ENCODE results near the gene CFD. TPM values are rescaled to one million over a fixed set of nuclear protein-coding genes. Genes with fewer than 3 reads are reported as not detected.
"Not testable (repeated sequence)": the region's sequence is repeated elsewhere in the genome, so short reads cannot be mapped to it uniquely, and the experiment has no call there.

CFD gene
- total RNA-seq, 4 donors from 2014 or later, result 3.2 to 233 (median 50.2) TPM

- no peak for DNase-seq
- Histone ChIP-seq H3K27me3 (peaks cover 0 to 4% of the 10 kb centered on the region in 2 donors), H3K36me3 (no peaks in the 10 kb centered on the region), H3K9me3 (no peaks in the 10 kb centered on the region), H3K27ac (no peak overlapping the region), H3K4me1 (no peaks in the 10 kb centered on the region), H3K4me3 (no peak overlapping the region)
- TF ChIP-seq POLR2A (IDR thresholded peaks at IDR 0.05) (no peak), CTCF (IDR thresholded peaks at IDR 0.05) (no peak)
- intact Hi-C loops (cut with DNase I; ENCODE audit: low total_unique reads), result no loop called here
Measured at GRCh38 chr19:835210-835810, 24.2 kb upstream of the CFD start.

- Histone ChIP-seq H3K4me3 (no peak within 1 kb of the TSS), H3K36me3 (no peaks in the 10 kb centered on the region), H3K27me3 (peaks cover 0 to 25% of the 10 kb centered on the region in 2 donors), H3K9me3 (no peaks in the 10 kb centered on the region), H3K27ac (no peak within 1 kb of the TSS), H3K4me1 (peaks cover 0 to 9% of the 10 kb centered on the region in 2 donors)
- DNase-seq, result no peak
- TF ChIP-seq CTCF (IDR thresholded peaks at IDR 0.05), result no peak
- TF ChIP-seq POLR2A (IDR thresholded peaks at IDR 0.05), result no peak
- intact Hi-C loops (cut with DNase I; ENCODE audit: low total_unique reads), result no loop called here
Measured at GRCh38 chr19:840519-841206, 18.8 kb upstream of the CFD start, which contains the start of gene PRTN3. PRTN3 (plus strand) TSS chr19:840999; CDS start chr19:841009, 10 bp downstream.

GRCh38 chr19:842802-843179, 16.7 kb upstream of the CFD start:
- peaks cover 0 to 33% of the 10 kb centered on the region in 2 donors for H3K27me3 ChIP-seq
- H3K27ac ChIP-seq; H3K4me3 ChIP-seq; intact Hi-C loops (cut with DNase I; ENCODE audit: low total_unique reads); H3K9me3 ChIP-seq; DNase-seq; H3K36me3 ChIP-seq; H3K4me1 ChIP-seq: not testable (repeated sequence)

- no peaks in the 10 kb centered on the region for H3K9me3 ChIP-seq
- H3K36me3 ChIP-seq, result no peaks in the 10 kb centered on the region
- no peak for DNase-seq
- H3K4me3 ChIP-seq, result no peak overlapping the region
- H3K27me3 ChIP-seq, result peaks cover 0 to 33% of the 10 kb centered on the region in 2 donors
- TF ChIP-seq POLR2A (IDR thresholded peaks at IDR 0.05) (no peak), CTCF (IDR thresholded peaks at IDR 0.05) (no peak)
- intact Hi-C loops (cut with DNase I; ENCODE audit: low total_unique reads), result no loop called here
- H3K27ac ChIP-seq, result no peak overlapping the region
- peaks cover 0 to 9% of the 10 kb centered on the region in 2 donors for H3K4me1 ChIP-seq
Measured at GRCh38 chr19:843180-843835, 16.2 kb upstream of the CFD start.

GRCh38 chr19:843836-844545, 15.5 kb upstream of the CFD start:
- no peak overlapping the region for H3K4me3 ChIP-seq
- peaks cover 0 to 12% of the 10 kb centered on the region in 2 donors for H3K4me1 ChIP-seq
- H3K27me3 ChIP-seq, result peaks cover 0 to 33% of the 10 kb centered on the region in 2 donors
- no peaks in the 10 kb centered on the region for H3K36me3 ChIP-seq
- no peak overlapping the region for H3K27ac ChIP-seq
- no peak for DNase-seq
- no peaks in the 10 kb centered on the region for H3K9me3 ChIP-seq
- intact Hi-C loops (cut with DNase I; ENCODE audit: low total_unique reads), result no loop called here
- no peak for TF ChIP-seq POLR2A (IDR thresholded peaks at IDR 0.05)
- no peak for TF ChIP-seq CTCF (IDR thresholded peaks at IDR 0.05)
